ENCODE data around the gene HIRA. TPM values are rescaled to one million over a fixed set of nuclear protein-coding genes. Genes with fewer than 3 reads are reported as not detected.

Gene HIRA
- total RNA-seq, 1 donor from 2014 or later, result 32.7 TPM

- ATAC-seq (ENCODE audit: low read depth) (no peak), DNase-seq (no peak)
- Mint-ChIP-seq H3K4me3 (no peak overlapping the region), H3K9me3 (no peaks in the 10 kb centered on the region), H3K27me3 (no peaks in the 10 kb centered on the region), H3K36me3 (ENCODE audit: low read depth) (peaks cover 78% of the 10 kb centered on the region), H3K4me1 (no peaks in the 10 kb centered on the region), H3K27ac (no peak overlapping the region)
- TF ChIP-seq, protein P1, sequence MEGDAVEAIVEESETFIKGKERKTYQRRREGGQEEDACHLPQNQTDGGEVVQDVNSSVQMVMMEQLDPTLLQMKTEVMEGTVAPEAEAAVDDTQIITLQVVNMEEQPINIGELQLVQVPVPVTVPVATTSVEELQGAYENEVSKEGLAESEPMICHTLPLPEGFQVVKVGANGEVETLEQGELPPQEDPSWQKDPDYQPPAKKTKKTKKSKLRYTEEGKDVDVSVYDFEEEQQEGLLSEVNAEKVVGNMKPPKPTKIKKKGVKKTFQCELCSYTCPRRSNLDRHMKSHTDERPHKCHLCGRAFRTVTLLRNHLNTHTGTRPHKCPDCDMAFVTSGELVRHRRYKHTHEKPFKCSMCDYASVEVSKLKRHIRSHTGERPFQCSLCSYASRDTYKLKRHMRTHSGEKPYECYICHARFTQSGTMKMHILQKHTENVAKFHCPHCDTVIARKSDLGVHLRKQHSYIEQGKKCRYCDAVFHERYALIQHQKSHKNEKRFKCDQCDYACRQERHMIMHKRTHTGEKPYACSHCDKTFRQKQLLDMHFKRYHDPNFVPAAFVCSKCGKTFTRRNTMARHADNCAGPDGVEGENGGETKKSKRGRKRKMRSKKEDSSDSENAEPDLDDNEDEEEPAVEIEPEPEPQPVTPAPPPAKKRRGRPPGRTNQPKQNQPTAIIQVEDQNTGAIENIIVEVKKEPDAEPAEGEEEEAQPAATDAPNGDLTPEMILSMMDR (IDR thresholded peaks at IDR 0.05), result no peak
- ChIA-PET CTCF (no interaction called here), POLR2A (no interaction called here)
- intact Hi-C loops (cut with micrococcal nuclease), result no loop called here
Measured at GRCh38 chr22:19456541-19456940, 25.0 kb upstream of the HIRA start.

DNA sequence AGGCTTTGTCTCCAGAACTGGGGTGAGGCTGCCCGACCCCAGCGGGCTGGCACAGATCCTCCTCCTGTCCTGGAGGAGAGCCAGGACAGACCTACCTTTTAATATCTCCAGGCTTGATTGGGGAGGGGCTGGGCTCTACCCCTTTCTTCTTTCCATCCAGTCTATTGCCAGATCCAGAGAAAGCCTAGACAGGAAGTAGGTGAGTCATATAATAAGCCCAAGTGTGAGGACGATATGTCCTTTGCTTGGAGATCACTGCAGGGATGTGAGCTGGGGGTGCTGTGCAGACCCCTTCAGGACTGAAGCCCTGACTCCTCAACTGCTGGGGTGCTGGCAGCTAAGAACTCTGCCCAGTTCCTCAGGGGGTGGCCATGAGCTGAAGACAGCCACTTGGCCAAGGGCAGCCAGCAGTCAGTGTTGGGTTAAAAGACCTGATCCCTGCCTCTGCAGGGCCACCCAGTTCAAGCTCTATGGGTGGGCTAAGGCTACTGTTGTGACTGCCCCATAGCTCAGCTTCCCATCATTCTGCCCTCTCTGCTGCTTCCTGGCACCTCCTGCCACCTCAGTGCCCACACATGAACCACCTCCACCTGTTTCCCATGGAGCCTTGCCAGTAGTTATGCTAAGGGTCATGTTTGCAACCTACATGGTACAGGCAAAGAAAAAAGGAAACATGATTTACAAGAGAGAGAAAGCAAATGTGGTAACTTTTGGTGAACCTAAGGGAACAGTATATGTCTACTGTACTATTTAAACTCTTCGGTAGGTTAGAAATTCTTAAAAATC lies 24.2 kb upstream of the HIRA start:
- intact Hi-C loops (cut with micrococcal nuclease), result no loop called here
- H3K27me3 Mint-ChIP-seq, result no peaks in the 10 kb centered on the region
- H3K4me3 Mint-ChIP-seq, result no peak overlapping the region
- no peaks in the 10 kb centered on the region for H3K9me3 Mint-ChIP-seq
- ChIA-PET POLR2A (no interaction called here), CTCF (no interaction called here)
- no peaks in the 10 kb centered on the region for H3K4me1 Mint-ChIP-seq
- TF ChIP-seq, protein P1 (IDR thresholded peaks at IDR 0.05), result no peak
- peaks cover 75% of the 10 kb centered on the region for H3K36me3 Mint-ChIP-seq (ENCODE audit: low read depth)
- DNase-seq (no peak), ATAC-seq (ENCODE audit: low read depth) (no peak)
- no peak overlapping the region for H3K27ac Mint-ChIP-seq

DNA sequence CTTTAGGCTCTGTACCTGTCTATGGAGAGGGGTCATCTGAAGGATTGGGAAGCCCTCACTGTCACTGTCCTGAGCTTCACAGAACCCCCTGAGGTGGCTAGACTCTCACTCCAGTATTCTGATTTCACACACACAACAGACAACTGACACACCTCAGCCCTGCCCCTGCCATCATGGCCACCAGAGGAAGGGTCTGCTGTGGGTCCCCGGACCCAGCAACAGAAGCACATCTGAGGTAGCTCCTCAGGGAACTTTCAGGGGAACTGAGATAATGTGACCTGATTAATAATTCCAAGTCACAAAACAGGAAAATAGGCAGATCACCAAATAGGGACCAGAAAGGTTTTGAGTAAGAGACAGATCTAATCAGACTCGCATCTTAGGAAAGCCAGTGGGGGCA lies 23.5 kb upstream of the HIRA start:
- Mint-ChIP-seq H3K9me3 (no peaks in the 10 kb centered on the region), H3K36me3 (ENCODE audit: low read depth) (peaks cover 75% of the 10 kb centered on the region), H3K4me1 (no peaks in the 10 kb centered on the region), H3K27ac (no peak overlapping the region), H3K27me3 (no peaks in the 10 kb centered on the region), H3K4me3 (no peak overlapping the region)
- TF ChIP-seq, protein P1 (IDR thresholded peaks at IDR 0.05), result no peak
- CTCF ChIA-PET, result no interaction called here
- intact Hi-C loops (cut with micrococcal nuclease), result no loop called here
- POLR2A ChIA-PET, result no interaction called here
- ATAC-seq (ENCODE audit: low read depth), result no peak
- no peak for DNase-seq

DNA sequence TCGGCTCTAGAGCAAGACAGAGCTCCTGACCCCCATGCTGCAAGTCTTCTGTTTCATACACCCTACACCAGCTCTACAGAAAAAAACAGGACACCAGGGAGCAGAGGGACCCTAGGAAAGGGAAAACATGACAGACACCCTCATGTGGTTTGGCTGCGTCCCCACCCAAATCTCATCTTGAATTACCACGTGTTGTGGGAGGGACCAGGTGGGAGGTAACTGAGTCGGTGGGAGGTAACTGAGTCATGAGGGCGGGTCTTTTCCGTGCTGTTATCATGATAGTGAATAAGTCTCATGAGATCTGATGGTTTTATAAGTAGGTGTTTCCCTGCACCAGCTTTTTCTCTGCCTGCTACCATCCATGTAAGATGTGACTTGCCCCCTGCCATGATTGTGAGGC lies 22.6 kb upstream of the HIRA start:
- ATAC-seq (ENCODE audit: low read depth) (no peak), DNase-seq (no peak)
- intact Hi-C loops (cut with micrococcal nuclease), result no loop called here
- H3K27me3 Mint-ChIP-seq, result no peaks in the 10 kb centered on the region
- no peaks in the 10 kb centered on the region for H3K9me3 Mint-ChIP-seq
- CTCF ChIA-PET, result no interaction called here
- POLR2A ChIA-PET, result no interaction called here
- no peak overlapping the region for H3K4me3 Mint-ChIP-seq
- no peaks in the 10 kb centered on the region for H3K4me1 Mint-ChIP-seq
- TF ChIP-seq, protein P1 (IDR thresholded peaks at IDR 0.05), result no peak
- H3K27ac Mint-ChIP-seq, result no peak overlapping the region
- H3K36me3 Mint-ChIP-seq (ENCODE audit: low read depth), result peaks cover 74% of the 10 kb centered on the region

- DNase-seq (no peak), ATAC-seq (ENCODE audit: low read depth) (no peak)
- H3K9me3 Mint-ChIP-seq, result no peaks in the 10 kb centered on the region
- TF ChIP-seq, protein P1 (IDR thresholded peaks at IDR 0.05), result no peak
- POLR2A ChIA-PET, result no interaction called here
- H3K36me3 Mint-ChIP-seq (ENCODE audit: low read depth), result peaks cover 74% of the 10 kb centered on the region
- no peak overlapping the region for H3K27ac Mint-ChIP-seq
- no peaks in the 10 kb centered on the region for H3K27me3 Mint-ChIP-seq
- intact Hi-C loops (cut with micrococcal nuclease), result no loop called here
- peaks cover 2% of the 10 kb centered on the region for H3K4me1 Mint-ChIP-seq
- CTCF ChIA-PET, result no interaction called here
- no peak overlapping the region for H3K4me3 Mint-ChIP-seq
Measured at GRCh38 chr22:19453718-19454117, 22.2 kb upstream of the HIRA start.

Data from activated B cell treated with CpG ODN at 0.5 μM for 24 hours (primary cell).